Hematopoietic multipotent progenitor cell treated with erythropoietin and hydrocortisone succinate and interleukin-3 and kit ligand, for 15 days (in vitro differentiated cells): ENCODE data around the gene NTSR1.

Experiments
- DNase-seq: peaks from one replicate; pipeline ENCODE4 v3.0.0-alpha.2; 2015; ENCODE audit warnings: low spot score

NTSR1 gene

GRCh38 chr20:62694106-62694505 is 14.5 kb upstream of the NTSR1 start:
- DNase-seq = no peak

- DNase-seq = no peak
These were observed 13.8 kb upstream of the NTSR1 start for GRCh38 chr20:62694868-62695267.

GRCh38 chr20:62695448-62696414 is 12.9 kb upstream of the NTSR1 start:
- no peak for DNase-seq

GRCh38 chr20:62696434-62696957 is 12.1 kb upstream of the NTSR1 start:
- no peak for DNase-seq

GRCh38 chr20:62696989-62697388 is 11.6 kb upstream of the NTSR1 start:
- DNase-seq = no peak

- no peak for DNase-seq
These were observed 11.1 kb upstream of the NTSR1 start for GRCh38 chr20:62697468-62697912.

- no peak for DNase-seq
These were observed 10.4 kb upstream of the NTSR1 start for GRCh38 chr20:62698231-62698630.

GRCh38 chr20:62699296-62699695 is 9.3 kb upstream of the NTSR1 start:
- DNase-seq = no peak

GRCh38 chr20:62699741-62700140 is 8.9 kb upstream of the NTSR1 start:
- no peak for DNase-seq

GRCh38 chr20:62700261-62700930 is 8.2 kb upstream of the NTSR1 start:
- DNase-seq = no peak

GRCh38 chr20:62701161-62702012 is 7.2 kb upstream of the NTSR1 start:
- DNase-seq = no peak

GRCh38 chr20:62702013-62702300 is 6.7 kb upstream of the NTSR1 start:
- DNase-seq = no peak

GRCh38 chr20:62702895-62703852 is 5.5 kb upstream of the NTSR1 start:
- DNase-seq = no peak

- DNase-seq = no peak
These were observed 4.8 kb upstream of the NTSR1 start for GRCh38 chr20:62703853-62704228.

GRCh38 chr20:62704341-62704948 is 4.2 kb upstream of the NTSR1 start:
- no peak for DNase-seq

- DNase-seq = no peak
These were observed 3.0 kb upstream of the NTSR1 start for GRCh38 chr20:62705627-62706026.

GRCh38 chr20:62706344-62706743 is 2.3 kb upstream of the NTSR1 start:
- no peak for DNase-seq

GRCh38 chr20:62706857-62707256 is 1.8 kb upstream of the NTSR1 start:
- DNase-seq = no peak

GRCh38 chr20:62707276-62707920 is 1.2 kb upstream of the NTSR1 start:
- DNase-seq = no peak

GRCh38 chr20:62707921-62708521 is 615 bp upstream of the NTSR1 start:
- DNase-seq = no peak
